Measurements from ENCODE around the gene OR2T33. TPM values are rescaled to one million over a fixed set of nuclear protein-coding genes. Genes with fewer than 3 reads are reported as not detected.
"Not testable (repeated sequence)": the region's sequence is repeated elsewhere in the genome, so short reads cannot be mapped to it uniquely, and the experiment has no call there.

Gene OR2T33
- not detected for total RNA-seq
- not detected for polyA plus RNA-seq
- long read RNA-seq, donor 1 = 0 reads
- long read RNA-seq, donor 2 = 0 reads
- long read RNA-seq, donor 3 = 0 reads

- no peaks in the 10 kb centered on the region for H3K36me3 ChIP-seq
- TF ChIP-seq CTCF (IDR thresholded peaks at IDR 0.05) (no peak), POLR2A (IDR thresholded peaks at IDR 0.05) (no peak), EP300 (IDR thresholded peaks at IDR 0.05) (no peak)
- H3K27ac ChIP-seq = no peak within 1 kb of the TSS
- no peaks in the 10 kb centered on the region for H3K4me1 ChIP-seq (ENCODE audit: insufficient read depth)
- intact Hi-C loops (cut with DNase I) = no loop called here
- H3K27me3 ChIP-seq = no peaks in the 10 kb centered on the region
- WGBS, 3 donors = 24 to 35% (median 31%) methylated on average over 1 of the region's 1 CpG
- H3K9me3 ChIP-seq = no peaks in the 10 kb centered on the region
- DNase-seq = no peak
- no peak within 1 kb of the TSS for H3K4me3 ChIP-seq
Measured at GRCh38 chr1:248277876-248278275, at the start of gene OR2T33. OR2T33 (minus strand) TSS chr1:248277976; CDS start chr1:248273814, 4,162 bp downstream.

- intact Hi-C loops (cut with DNase I) = no loop called here
- WGBS, 3 donors = 74 to 87% (median 86%) methylated on average over 1 of the region's 1 CpG
- no peaks in the 10 kb centered on the region for H3K27me3 ChIP-seq
- no peak for DNase-seq
- H3K9me3 ChIP-seq = no peaks in the 10 kb centered on the region
- H3K4me3 ChIP-seq = no peak within 1 kb of the TSS
- no peaks in the 10 kb centered on the region for H3K4me1 ChIP-seq (ENCODE audit: insufficient read depth)
- TF ChIP-seq EP300 (IDR thresholded peaks at IDR 0.05) (no peak), CTCF (IDR thresholded peaks at IDR 0.05) (no peak), POLR2A (IDR thresholded peaks at IDR 0.05) (no peak)
- no peaks in the 10 kb centered on the region for H3K36me3 ChIP-seq
- H3K27ac ChIP-seq = no peak within 1 kb of the TSS
Measured at GRCh38 chr1:248324468-248324867, 46.7 kb upstream of the OR2T33 start, which contains the start of gene OR2M7. OR2M7 (minus strand) TSS chr1:248324568; CDS start chr1:248324568, 0 bp downstream.

GRCh38 chr1:248316796-248317195, 39.0 kb upstream of the OR2T33 start:
- H3K4me3 ChIP-seq = no peak overlapping the region
- TF ChIP-seq POLR2A (IDR thresholded peaks at IDR 0.05) = no peak
- TF ChIP-seq EP300 (IDR thresholded peaks at IDR 0.05) = no peak
- TF ChIP-seq CTCF (IDR thresholded peaks at IDR 0.05) = no peak
- intact Hi-C loops (cut with DNase I) = no loop called here
- no peaks in the 10 kb centered on the region for H3K27me3 ChIP-seq
- no peak overlapping the region for H3K27ac ChIP-seq
- no peaks in the 10 kb centered on the region for H3K4me1 ChIP-seq (ENCODE audit: insufficient read depth)
- 81 to 87% (median 82%) methylated on average over 11 of the region's 11 CpGs for WGBS, 3 donors
- no peaks in the 10 kb centered on the region for H3K36me3 ChIP-seq
- no peaks in the 10 kb centered on the region for H3K9me3 ChIP-seq
- DNase-seq = no peak

GRCh38 chr1:248306740-248307139, 29.0 kb upstream of the OR2T33 start:
- DNase-seq; H3K27me3 ChIP-seq; H3K36me3 ChIP-seq; H3K27ac ChIP-seq; H3K4me1 ChIP-seq (ENCODE audit: insufficient read depth); intact Hi-C loops (cut with DNase I); H3K9me3 ChIP-seq; H3K4me3 ChIP-seq: not testable (repeated sequence)
- WGBS, 3 donors = 75 to 85% (median 76%) methylated on average over 13 to 15 of the region's 15 CpGs

GRCh38 chr1:248306103-248306502, 28.3 kb upstream of the OR2T33 start:
- no peaks in the 10 kb centered on the region for H3K27me3 ChIP-seq
- no peak overlapping the region for H3K4me3 ChIP-seq
- intact Hi-C loops (cut with DNase I) = no loop called here
- 85 to 89% (median 86%) methylated on average over 18 to 19 of the region's 19 CpGs for WGBS, 3 donors
- H3K4me1 ChIP-seq (ENCODE audit: insufficient read depth) = no peaks in the 10 kb centered on the region
- no peak for TF ChIP-seq EP300 (IDR thresholded peaks at IDR 0.05)
- no peak for TF ChIP-seq POLR2A (IDR thresholded peaks at IDR 0.05)
- no peak for TF ChIP-seq CTCF (IDR thresholded peaks at IDR 0.05)
- H3K36me3 ChIP-seq = no peaks in the 10 kb centered on the region
- no peak overlapping the region for H3K27ac ChIP-seq
- DNase-seq = no peak
- H3K9me3 ChIP-seq = no peaks in the 10 kb centered on the region

- H3K36me3 ChIP-seq; intact Hi-C loops (cut with DNase I): not testable (repeated sequence)
- whole genome bisulfite sequencing, 3 donors = 69 to 77% (median 76%) methylated on average over 9 of the region's 9 CpGs
Measured at GRCh38 chr1:248305672-248306071, 27.9 kb upstream of the OR2T33 start.

More at GRCh38 chr1:248305672-248306071, 27.9 kb upstream of the OR2T33 start:
- not testable (repeated sequence) for H3K4me1 ChIP-seq (ENCODE audit: insufficient read depth); H3K4me3 ChIP-seq; H3K9me3 ChIP-seq; H3K27me3 ChIP-seq; DNase-seq; H3K27ac ChIP-seq
